GM12864 (cell line): ENCODE results near the gene VSIG8.

ENCODE experiments used
- DNase-seq: peaks from one replicate; pipeline ENCODE4 v3.0.0-alpha.2; 2011; ENCODE audit warnings: low read depth
- H3K4me3 ChIP-seq: 2 replicates; pipeline ENCODE4 v1.5.1; 2011; ENCODE audit warnings: mild to moderate bottlenecking, low read depth, low read length, control low read depth
- CTCF ChIP-seq: IDR thresholded peaks from 2 replicates; pipeline ENCODE4 v1.5.1; 2011; ENCODE audit warnings: low read depth, mild to moderate bottlenecking, moderate library complexity, low read length, control low read depth, inconsistent platforms; ENCODE audit errors: missing control alignments

VSIG8 gene

GRCh38 chr1:159804924-159805323 lies 57.5 kb downstream of the VSIG8 start:
- TF ChIP-seq CTCF, result no peak
- DNase-seq, result no peak
- H3K4me3 ChIP-seq, result no peak overlapping the region
